GM10248 (cell line): ENCODE data around the gene DENND1B.
"Not testable (repeated sequence)": the region's sequence is repeated elsewhere in the genome, so short reads cannot be mapped to it uniquely, and the experiment has no call there.

ENCODE experiments used
- CTCF ChIA-PET: fragments of 300-600 bp; sonication (Branson Sonifier 250); formaldehyde crosslinking; extraction: SDS; loops from one replicate; lab custom pipeline; 2021; ENCODE audit warnings: antibody characterized with exemption; lab: Yijun Ruan, JAX
- POLR2A ChIA-PET: fragments of 350-650 bp; sonication (Branson Sonifier 250); formaldehyde crosslinking; extraction: SDS; loops from one replicate; lab custom pipeline; 2020; ENCODE audit warnings: antibody characterized with exemption; lab: Yijun Ruan, JAX
- DNase-seq: peaks from one replicate; pipeline ENCODE4 v3.0.0; 2012; ENCODE audit errors: extremely low spot score
- CTCF ChIP-seq: IDR thresholded peaks from 2 replicates; pipeline ENCODE4 v1.5.1; 2012; ENCODE audit warnings: mild to moderate bottlenecking, low read depth; ENCODE audit errors: extremely low read depth, missing control alignments, control extremely low read depth

Gene DENND1B

GRCh38 chr1:197598935-197599334, 176.3 kb downstream of the DENND1B start:
- no peak for TF ChIP-seq CTCF

GRCh38 chr1:197595304-197595904, 179.9 kb downstream of the DENND1B start:
- no peak for TF ChIP-seq CTCF
- ChIA-PET POLR2A (no interaction called here), CTCF (no interaction called here)
- no peak for DNase-seq

More at GRCh38 chr1:197598935-197599334, 176.3 kb downstream of the DENND1B start:
- ChIA-PET CTCF (no interaction called here), POLR2A (no interaction called here)
- no peak for DNase-seq

GRCh38 chr1:197590687-197591086, 184.6 kb downstream of the DENND1B start:
- TF ChIP-seq CTCF: no peak
- ChIA-PET CTCF (interaction anchor here (1.3 kb wide), 1 partner anchor 9 kb away, joined by 3 read pairs; no protein-coding TSS in a partner anchor), POLR2A (no interaction called here)
- no peak for DNase-seq

- ChIA-PET POLR2A (no interaction called here), CTCF (interaction anchor here (1.6 kb wide), 1 partner anchor 15 kb away, joined by 5 read pairs; no protein-coding TSS in a partner anchor)
- DNase-seq: no peak
- no peak for TF ChIP-seq CTCF
Measured at GRCh38 chr1:197585809-197586208, 189.5 kb downstream of the DENND1B start.

GRCh38 chr1:197577580-197577979, 197.7 kb downstream of the DENND1B start:
- ChIA-PET CTCF (interaction anchor here (1.0 to 1.8 kb wide), 4 partner anchors 10 to 347 kb away, joined by 3 to 5 read pairs (median 4); no protein-coding TSS in a partner anchor), POLR2A (no interaction called here)
- TF ChIP-seq CTCF: no peak
- DNase-seq: no peak

- DNase-seq, CTCF ChIA-PET, POLR2A ChIA-PET: not testable (repeated sequence)
Measured at GRCh38 chr1:197575531-197575930, 199.7 kb downstream of the DENND1B start.

GRCh38 chr1:197572169-197572568, 203.1 kb downstream of the DENND1B start:
- POLR2A ChIA-PET: no interaction called here
- DNase-seq: no peak
- TF ChIP-seq CTCF: no peak
- CTCF ChIA-PET: no interaction called here
